D721Med (cell line): ENCODE results near the gene ALDH1A3.

ENCODE experiments used
- DNase-seq: peaks from one replicate; pipeline ENCODE4 v3.0.0; 2011; ENCODE audit warnings: low spot score; ENCODE audit not compliant: insufficient read length
- FAIRE-seq: peaks from 2 replicates; lab custom pipeline; 2011; peaks lifted over from hg19 to GRCh38; lab: Jason Lieb, UNC
- TF ChIP-seq, protein P1 (sequence below): IDR thresholded peaks from 2 replicates; pipeline ENCODE4 v1.5.1; 2012; ENCODE audit warnings: mild to moderate bottlenecking, control low read depth; ENCODE audit not compliant: insufficient read depth; ENCODE audit errors: missing control alignments

Gene ALDH1A3

DNA sequence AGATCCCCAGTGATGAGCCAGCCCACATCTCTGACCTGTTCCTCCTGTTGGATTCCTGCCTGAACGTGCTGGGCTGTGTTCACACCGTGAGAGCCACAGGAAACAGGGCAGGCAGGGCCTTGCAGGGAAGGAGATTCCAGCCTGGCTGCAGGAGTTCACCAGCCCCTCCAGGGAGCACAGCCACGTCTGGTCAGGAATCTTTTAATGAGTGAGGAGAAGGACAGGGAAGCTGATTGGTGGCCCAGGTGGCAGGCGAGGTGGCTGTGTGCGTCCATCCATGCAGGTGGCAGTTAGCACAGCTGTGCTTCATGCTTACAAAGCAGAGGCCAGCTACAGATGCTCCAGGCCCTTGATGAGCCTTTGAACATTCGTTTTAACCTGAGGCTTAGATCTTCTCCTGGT, 50.0 kb downstream of the ALDH1A3 start:
- no peak for FAIRE-seq

DNA sequence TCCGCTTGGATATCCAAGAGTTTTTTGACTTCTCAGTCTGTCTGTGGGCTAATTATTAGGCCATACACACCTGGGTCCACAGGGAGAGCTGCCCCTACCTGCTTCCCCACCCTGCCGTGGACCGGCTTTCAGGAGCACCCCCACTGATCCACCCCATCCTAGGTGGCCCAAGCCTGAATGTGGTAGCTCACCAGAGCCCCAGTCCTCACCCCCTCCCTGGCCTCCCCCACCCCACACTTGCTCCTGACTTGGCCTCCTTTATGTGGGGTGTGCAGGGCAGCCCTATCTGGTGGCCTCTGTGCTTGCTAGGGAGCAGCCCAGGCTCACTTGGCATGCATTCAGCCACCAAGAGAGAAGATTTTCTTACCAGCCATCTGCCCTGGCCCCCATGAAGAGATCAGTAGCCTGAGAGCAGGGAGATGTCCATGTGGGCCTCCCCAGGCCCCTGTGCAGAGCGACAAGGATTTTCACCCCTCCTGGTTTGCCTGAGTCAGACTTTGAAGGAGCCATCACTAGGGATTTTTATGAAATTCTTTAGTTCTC, 50.7 kb downstream of the ALDH1A3 start:
- FAIRE-seq: no peak
- no peak for DNase-seq

More for the DNA sequence above, 50.0 kb downstream of the ALDH1A3 start:
- TF ChIP-seq, protein P1, sequence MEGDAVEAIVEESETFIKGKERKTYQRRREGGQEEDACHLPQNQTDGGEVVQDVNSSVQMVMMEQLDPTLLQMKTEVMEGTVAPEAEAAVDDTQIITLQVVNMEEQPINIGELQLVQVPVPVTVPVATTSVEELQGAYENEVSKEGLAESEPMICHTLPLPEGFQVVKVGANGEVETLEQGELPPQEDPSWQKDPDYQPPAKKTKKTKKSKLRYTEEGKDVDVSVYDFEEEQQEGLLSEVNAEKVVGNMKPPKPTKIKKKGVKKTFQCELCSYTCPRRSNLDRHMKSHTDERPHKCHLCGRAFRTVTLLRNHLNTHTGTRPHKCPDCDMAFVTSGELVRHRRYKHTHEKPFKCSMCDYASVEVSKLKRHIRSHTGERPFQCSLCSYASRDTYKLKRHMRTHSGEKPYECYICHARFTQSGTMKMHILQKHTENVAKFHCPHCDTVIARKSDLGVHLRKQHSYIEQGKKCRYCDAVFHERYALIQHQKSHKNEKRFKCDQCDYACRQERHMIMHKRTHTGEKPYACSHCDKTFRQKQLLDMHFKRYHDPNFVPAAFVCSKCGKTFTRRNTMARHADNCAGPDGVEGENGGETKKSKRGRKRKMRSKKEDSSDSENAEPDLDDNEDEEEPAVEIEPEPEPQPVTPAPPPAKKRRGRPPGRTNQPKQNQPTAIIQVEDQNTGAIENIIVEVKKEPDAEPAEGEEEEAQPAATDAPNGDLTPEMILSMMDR: no peak
- no peak for DNase-seq

DNA sequence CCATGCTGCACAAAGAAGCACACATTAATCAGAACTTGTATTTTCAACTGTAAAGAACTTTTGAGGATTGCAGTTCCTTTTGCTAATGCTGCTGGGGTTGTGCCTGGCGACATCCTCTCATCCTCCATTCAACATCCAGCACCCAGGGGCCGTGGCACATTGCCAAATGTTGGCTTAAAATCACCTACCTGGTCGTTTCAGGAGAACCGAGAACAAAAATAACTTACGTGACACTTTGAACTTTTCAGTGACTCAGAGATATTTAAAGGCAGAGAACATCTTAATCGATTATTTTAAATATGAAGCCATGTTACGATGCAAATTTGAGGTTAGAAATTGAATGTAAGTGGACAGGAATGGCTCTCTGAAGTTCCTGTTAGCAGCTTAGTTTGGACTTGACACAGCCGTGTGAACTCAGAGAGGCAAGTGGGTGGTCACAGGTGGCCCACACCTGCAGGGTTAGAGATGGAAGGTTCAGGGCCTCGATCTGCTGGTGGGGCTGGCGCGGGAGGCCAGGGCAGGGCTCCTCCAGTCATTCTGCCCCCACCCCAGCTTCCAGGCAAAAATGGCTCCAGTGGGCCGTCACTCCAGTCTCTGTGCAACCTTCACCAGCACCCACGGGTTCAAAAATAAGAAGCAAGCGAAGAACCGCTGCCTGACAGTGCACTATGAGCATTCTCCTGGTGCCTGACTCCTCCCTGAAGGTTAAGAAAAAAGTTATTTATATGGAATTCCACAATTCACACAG, 51.7 kb downstream of the ALDH1A3 start:
- DNase-seq (no peak), FAIRE-seq (no peak)
- TF ChIP-seq, protein P1: no peak

More for the DNA sequence above, 50.7 kb downstream of the ALDH1A3 start:
- TF ChIP-seq, protein P1: no peak

DNA sequence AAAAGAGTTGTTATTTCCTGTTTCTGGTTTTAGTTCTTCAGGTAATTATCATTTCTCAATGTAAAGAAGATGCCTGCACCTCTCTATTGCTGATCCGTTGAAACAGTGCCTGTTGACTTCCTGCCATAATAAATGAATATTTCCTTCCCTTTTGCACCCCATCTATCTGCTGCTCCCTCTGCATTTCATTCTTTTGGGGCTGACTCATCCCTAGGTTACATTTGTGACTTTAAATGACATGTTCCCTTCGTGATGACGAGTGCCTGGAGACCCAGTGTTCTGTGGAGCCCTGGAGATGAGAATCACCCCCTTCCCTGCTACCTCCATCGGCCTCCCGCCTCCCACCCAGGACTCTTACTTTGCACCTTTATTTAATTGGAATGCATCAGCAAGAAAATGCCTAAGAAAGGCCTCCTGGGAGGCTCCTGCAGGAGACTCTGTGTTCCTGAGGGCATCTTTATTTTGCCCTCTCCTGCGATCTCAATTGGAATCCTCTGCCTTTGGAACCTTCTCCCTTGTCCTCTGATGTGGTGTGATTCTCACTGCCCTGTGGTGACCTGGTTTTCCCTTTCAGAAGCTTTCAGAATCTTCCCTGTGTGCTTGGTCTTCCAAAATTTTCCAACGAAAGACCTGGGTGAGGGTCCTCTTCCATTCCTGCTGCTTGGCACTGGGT, 53.2 kb downstream of the ALDH1A3 start:
- DNase-seq (no peak), FAIRE-seq (no peak)
- TF ChIP-seq, protein P1: no peak

DNA sequence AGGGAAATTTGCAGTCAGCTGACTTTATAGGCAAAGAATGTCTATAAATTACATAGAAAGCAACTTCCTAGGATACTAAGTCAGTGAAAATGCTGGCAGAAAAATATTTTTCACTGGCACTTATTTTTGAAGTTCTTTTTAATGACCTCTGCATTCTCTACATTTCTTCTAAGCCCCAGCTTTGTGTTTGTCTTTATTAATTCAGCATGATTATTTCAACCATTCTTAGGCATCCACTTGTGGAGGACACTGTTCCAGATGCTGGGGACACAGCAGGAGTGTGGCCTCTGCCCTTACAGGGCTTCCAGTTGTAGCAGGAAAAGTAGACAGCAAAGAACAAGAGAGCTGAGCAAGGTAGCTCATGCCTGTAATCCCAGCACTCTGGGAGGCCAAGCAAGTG, 54.5 kb downstream of the ALDH1A3 start:
- DNase-seq: no peak

DNA sequence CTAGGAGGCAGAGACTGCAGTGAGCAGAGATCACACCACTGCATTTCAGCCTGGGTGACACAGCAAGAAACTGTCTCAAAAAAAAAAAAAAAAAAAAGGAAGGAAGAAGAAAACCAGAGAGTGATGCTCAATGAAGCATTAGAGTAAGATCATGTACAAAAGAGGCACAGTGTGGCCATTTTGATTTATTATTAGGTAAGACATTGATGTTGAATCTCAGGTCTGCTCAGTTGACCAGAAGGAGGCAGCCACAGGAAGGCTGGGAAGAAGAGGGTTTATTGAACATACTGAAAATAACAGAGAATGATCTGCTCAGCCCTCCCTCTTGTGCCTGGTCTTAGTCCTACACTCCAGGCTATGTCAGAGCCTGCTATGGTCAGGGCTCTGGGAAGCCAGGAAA, 55.1 kb downstream of the ALDH1A3 start:
- DNase-seq (no peak), FAIRE-seq (no peak)
- TF ChIP-seq, protein P1: no peak

More for the DNA sequence above, 54.5 kb downstream of the ALDH1A3 start:
- FAIRE-seq: no peak
- TF ChIP-seq, protein P1: no peak
